ENCODE results near the gene PCTP. TPM values are rescaled to one million over a fixed set of nuclear protein-coding genes. Genes with fewer than 3 reads are reported as not detected.

Gene PCTP
- total and polyA plus RNA-seq, 9 of the 15 experiments (the other 6 are each of a cell fraction or from before 2014, with no cell fraction given): 10.9 to 62.3 (median 41.2) TPM

GRCh38 chr17:55735731-55736405 lies 15.0 kb upstream of the PCTP start (continued):
- TF ChIP-seq RFX7 (CRISPR knock-in tag; IDR thresholded peaks at IDR 0.05) (no peak), CTCF (IDR thresholded peaks at IDR 0.05 in 2 of 3, conservative IDR thresholded peaks at IDR 0.05 in 1 of 3; ENCODE audit: insufficient read depth in 2 of 3, low read depth in 1 of 3, low read length in 3 of 3) (peak; percentile 60 to 74 (median 70)), ZBTB2 (IDR thresholded peaks at IDR 0.05) (no peak), ZNF407 (IDR thresholded peaks at IDR 0.05; ENCODE audit: low read depth) (no peak), ZNF695 (CRISPR knock-in tag; IDR thresholded peaks at IDR 0.05) (no peak), DIDO1 (tag; IDR thresholded peaks at IDR 0.05; ENCODE audit: low read depth) (no peak), FOXO4 (CRISPR knock-in tag; IDR thresholded peaks at IDR 0.05) (no peak), COPS2 (conservative IDR thresholded peaks at IDR 0.05) (no peak), DPF2 (IDR thresholded peaks at IDR 0.05) (no peak), MLX (CRISPR knock-in tag; conservative IDR thresholded peaks at IDR 0.05) (no peak), KAT7 (CRISPR knock-in tag; IDR thresholded peaks at IDR 0.05; ENCODE audit: borderline replicate concordance) (no peak), EP400 (IDR thresholded peaks at IDR 0.05) (0 out of 2 replicates have a peak, but pooled peaks have one; percentile 12), TBL1XR1 (IDR thresholded peaks at IDR 0.05; ENCODE audit: low read length in 2 of 2) (no peak)
